Inflammatory macrophage treated with lipopolysaccharide for 4 hours (primary cell): ENCODE results near the gene RBM12.
A peak's percentile ranks its signal among the peaks of the same experiment; 100 is the strongest.

Experiments
- DNase-seq: peaks from one replicate; pipeline ENCODE4 v3.0.0-alpha.2; 2020

Gene RBM12

DNA sequence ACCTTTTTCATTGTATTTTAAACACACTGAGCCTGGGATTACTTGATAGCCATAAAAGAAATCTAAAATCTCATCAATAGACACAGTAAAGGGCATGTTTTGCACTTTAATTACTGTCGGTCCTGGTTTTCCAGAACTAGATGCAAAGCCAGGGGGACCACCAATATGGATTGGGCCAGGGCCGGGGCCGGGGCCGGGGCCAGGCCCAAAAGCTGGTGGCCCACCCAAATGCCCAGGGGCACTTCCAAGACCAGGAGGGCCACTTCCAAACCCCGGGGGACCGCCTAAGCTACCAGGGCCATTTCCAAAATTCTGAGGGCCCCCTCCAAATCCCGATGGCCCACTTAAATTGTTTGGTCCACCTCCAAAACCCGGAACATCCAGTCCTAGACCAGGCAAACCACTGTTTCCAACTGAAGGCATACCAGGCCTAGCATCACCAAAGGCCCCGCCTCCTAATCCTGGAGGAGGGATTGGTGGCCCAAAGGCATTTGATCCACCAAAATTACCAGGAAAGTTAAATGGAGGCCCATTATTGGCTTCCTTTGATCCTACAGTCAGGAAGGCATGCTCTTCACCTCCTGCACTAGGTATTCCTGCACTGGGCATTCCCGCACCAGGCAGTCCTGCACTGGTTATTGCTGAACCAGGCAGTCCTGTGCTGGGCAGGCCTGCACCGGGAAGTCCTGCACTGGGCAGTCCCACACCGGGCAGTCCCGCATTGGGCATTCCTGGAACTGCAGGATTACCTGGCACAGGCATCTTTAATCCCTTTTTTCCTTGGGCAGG, 11.9 kb downstream of the RBM12 start:
- no peak for DNase-seq

DNA sequence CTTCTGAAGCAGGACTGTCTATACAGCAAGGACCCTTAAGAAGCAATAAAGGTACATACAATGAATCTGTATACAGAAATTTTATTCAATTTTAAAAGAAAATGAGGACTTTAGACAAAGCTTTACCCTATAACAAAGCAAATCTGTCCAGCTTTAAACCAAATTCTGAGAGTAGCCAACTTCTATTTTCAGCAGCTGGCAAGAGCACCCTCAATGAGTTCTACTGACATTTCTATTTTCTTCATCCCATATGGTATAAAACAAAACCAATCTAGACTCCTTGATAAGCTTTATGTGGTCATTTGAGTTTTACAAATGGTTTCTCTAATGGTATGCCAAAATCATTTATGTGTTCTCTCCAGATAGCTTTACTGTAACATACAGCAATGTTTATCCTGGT, 12.7 kb downstream of the RBM12 start:
- DNase-seq: no peak

DNA sequence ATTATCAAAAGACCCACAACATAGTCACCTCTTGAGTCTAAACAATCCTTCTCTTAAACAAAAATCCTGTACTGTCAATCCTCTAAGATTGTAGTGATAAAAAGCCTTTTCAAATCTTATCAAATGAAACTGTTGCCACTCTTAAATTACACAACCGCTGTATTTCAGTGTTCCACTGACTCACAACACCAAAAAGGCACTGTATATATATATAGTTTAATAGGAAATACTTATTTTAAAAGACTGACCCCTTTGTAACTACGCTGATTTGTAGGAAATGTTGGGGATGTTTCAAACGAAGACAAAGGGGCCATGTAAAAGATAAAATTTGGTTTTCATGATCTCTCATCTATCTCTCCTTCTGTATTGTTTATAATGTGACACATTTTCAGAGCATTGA, 14.1 kb downstream of the RBM12 start:
- no peak for DNase-seq

DNA sequence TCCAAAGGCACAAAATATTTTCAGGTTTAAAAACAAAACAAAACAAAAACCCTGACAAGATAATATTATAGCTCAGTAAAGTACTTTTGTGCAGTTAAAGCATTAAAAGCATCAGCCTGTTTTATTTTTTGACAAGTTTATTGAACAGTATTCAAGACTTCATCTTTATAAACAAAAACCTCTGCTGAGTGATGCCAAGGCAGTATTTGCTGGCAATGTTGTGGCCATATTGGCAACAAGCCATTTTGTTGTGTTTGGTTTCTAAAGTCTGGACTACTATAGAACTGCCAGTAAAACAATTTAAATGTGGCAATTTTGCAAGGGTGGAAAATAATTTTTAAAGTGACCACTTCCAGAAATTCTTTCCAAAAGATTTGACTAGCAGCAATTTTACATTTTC, 15.9 kb downstream of the RBM12 start:
- no peak for DNase-seq

DNA sequence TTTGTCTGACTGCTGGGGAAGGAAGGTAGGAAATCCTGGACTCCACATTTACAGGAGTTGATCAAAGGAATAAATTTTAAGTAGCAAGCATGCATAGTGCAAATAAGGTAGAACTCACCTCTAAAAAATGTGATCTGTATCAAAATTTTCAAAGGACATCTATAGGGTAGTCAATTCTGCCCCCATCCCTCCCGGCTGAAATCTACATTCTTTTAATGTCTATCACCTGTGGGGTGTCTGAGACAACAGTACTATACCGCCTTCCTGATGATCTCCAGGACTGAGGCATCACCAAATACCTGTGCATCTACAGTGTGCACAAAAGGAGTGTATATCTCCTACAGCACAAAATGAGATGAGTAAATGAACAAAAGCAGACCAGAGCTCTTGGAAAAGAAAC, 19.9 kb downstream of the RBM12 start:
- no peak for DNase-seq

DNA sequence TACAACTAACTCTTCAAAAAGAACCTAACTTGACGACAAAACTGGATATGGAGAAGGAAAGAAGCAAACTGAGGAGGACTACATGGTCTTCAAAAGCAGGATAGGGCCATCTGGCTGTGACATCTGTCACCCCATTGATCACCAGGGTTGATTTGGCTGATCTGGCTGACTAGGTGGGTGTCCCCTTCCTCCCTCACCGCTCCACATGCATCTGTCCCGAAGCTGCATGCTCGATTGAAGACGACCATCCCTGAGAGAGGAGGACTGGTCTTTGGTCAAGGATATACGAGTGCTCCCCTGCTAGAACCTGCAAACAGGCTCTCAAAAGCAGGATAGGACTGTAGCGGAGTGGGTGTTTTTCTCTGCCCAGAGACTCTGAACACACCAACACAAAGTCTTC, 21.7 kb downstream of the RBM12 start:
- no peak for DNase-seq

DNA sequence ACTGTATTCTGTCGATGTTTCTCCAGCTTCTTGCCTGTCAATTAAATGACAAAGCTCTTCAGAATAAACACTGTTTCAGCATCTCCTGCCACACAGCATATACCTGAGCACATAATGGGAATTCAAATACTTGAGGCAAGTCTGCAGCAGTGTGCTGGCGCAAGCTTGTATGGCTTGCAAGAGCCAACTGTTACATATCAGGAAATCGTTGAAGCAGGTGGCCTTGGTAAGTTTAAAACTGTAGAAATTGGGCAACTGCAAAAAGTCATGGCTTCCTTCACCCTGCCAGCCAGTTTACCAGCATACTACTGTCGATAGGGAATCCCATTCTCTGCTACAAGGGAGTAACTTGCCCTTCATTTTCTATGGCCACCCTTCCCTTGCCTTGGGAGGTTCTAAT, 23.0 kb downstream of the RBM12 start:
- no peak for DNase-seq

DNA sequence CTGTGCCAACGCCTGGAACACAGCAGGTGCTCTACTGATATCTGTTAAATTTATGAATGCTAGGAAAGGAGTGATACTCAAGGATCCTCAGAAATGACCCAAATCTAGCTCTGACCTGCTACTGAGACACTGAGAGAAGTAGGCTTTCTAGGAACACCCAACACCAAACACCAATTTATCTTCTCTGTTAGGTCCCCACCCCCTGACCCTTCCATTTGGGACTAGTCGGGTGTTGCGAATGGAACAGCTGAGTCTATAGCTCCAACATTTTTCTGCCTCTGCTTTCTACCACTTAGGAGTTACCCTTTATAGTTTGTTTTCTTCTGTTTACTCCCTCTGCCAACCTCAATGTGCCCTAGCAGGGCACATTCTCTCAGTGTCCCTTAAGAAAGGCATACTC, 24.0 kb downstream of the RBM12 start:
- DNase-seq: no peak

DNA sequence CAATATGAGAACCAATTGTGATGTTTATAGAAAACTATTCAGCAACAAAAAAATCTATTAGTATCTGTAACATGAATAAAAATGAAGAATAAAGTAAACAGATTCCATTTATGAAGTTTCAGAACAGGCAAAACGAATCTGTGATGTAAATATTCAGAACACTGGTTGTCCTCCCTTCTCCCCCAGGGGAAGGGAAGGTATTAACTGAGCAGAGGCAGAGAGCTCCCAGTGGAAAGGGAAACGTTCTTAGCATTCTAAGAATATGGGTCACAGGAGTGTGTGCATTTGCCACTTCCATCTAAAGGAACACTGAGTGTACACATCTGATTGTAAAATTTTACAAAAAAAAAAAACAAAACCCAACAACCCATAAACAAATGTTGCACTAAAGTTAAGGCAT, 25.9 kb downstream of the RBM12 start:
- no peak for DNase-seq

DNA sequence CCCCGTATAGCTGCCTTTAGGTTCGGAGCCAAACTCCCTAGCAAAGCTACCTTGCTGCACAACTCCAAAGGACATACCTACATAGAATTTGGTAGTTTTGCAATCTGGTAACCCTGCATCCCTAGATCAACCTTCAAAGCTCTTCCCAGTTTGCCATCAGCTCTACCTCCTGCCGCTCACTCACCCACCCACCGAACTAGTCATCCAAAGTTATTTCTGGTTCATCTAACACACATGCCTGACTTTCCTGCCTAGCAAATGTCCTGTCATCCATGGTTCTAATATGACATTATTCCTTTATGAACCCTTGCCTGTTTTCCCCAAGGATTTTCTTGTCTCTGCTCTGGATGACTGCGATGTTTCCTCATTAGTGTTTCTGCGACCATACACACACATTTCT, 27.4 kb downstream of the RBM12 start:
- DNase-seq: no peak

DNA sequence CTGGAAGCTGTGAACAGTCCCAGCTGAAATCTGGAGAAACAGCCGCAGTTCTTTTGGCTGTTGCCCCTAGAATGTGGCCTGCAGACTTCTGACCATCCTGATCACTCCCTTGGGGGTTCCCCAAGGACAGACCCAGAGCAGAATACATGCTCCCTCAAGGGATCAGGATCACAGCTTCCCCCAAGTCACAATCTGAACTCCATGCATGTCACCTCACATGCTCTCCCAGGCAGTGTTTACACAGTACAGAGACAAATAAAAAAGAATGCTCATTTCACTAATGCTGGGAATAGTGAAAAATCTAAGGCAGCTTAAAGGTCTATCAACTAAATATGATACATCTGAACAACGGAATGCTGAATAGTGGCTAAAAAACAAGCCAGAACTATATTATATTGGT, 28.6 kb downstream of the RBM12 start:
- DNase-seq: no peak

DNA sequence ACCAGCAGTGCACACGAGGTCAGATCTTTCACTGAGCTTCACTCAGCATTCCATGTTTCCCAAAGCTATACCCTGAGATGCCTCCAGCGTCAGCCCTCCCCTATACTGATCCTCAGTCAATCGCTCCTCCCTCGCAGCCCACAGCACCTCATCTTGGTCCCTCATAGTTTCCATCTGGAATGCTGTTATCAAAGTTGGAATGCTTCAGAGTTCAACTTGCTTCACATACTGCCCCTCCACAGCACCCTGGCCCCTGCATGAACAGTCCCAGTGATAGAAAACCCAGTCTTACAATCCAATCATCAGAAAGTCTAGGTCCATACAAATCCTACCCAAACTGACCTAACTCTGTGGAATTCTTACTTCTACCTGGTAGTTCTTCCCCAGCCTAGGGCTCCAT, 29.0 kb downstream of the RBM12 start:
- no peak for DNase-seq

DNA sequence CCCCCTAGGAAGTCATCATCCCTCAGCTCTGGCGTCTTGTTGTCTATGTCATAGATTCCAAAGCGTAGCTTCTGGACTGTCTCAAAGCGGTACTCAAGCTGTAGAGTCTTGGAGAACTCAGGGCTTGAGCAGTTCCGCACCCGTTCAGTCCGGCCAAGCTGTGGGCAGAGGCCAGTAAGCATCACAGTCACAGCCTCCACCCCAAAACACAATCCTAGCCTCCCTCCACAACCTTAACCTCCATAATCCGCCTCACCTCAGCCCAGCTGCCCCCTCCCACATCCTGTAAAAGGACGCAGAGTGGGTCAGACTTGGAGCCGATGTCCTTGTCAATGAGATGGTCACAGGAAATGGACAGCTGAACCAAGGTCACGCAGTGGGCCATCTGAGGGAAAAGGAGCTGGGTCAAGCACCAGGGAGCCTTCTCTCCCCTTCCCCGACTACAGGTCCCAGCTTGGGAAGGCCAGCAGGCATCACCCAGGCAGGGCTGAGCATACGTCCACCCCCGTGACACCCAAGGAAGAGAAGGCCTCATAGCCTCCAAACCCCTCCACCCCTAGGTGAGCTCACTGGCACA, 32.1 kb downstream of the RBM12 start:
- DNase-seq: no peak

DNA sequence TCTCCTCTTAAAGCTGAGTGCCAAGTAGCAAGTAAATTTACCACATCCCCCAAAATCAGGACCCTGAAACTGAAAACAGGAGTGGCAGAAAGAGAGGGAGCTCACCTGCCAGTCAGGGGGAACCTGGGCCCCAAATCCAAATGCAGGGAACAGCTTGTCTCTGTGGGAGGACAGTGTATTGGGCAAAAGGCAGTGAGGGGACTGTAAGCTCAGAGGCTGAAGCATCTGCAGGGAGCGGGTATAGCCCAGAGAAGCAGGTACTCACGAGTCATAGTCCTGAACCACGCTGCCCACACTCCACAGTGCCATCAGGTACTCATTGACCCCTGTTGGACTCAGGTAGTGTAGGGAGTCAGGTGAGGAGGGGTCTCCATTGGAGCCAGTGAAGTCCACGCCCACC, 34.1 kb downstream of the RBM12 start:
- DNase-seq: no peak

DNA sequence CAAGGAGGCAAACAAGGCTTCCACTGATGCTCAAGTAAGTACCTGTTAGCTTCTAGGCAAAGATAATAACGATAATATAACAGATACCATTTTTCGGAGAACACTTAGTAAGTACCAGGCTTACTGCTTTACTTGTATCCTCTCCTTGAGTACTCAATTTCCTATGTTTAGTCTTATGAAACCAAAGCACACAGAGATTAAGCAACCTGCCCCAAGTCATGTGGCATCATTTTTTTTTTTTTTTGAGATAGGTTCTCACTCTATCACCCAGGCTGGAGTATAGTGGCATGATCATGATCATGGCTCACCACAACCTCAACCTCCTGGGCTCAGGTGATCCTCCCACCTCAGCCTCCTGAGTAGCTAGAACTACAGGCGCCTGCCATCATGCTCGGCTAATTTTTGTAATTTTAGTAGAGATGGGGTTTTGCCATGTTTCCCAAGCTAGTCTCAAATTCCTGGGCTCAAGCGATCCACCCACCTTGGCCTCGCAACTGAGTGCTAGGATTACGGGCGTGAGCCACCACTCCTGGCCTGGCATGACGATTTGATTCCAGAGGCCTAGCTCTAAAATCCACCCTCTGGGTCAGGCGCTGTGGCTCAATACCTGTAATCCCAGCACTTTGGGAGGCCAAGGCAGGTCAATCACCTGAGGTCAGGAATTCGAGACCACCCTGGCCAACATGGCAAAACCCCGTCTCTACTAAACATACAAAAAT, 35.1 kb downstream of the RBM12 start:
- DNase-seq: peak; percentile 58

DNA sequence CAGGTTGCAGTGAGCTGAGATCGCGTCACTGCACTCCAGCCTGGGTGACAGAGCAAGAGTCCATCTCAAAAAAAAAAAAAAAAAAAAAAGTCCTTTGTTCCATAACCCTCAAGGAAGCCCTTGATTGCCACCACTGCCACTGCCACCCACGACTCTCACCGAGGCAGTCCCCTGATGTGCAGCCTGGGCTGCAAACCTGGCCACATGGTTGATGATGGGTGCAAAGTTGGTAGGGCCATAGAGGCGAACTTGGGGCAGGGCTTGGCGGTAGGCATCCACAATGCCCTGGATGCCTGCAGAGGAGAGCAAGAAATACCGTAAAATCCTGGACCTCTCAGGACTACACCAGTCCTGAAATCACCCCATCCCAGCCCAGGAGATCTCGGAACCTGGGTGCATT, 37.6 kb downstream of the RBM12 start:
- no peak for DNase-seq

DNA sequence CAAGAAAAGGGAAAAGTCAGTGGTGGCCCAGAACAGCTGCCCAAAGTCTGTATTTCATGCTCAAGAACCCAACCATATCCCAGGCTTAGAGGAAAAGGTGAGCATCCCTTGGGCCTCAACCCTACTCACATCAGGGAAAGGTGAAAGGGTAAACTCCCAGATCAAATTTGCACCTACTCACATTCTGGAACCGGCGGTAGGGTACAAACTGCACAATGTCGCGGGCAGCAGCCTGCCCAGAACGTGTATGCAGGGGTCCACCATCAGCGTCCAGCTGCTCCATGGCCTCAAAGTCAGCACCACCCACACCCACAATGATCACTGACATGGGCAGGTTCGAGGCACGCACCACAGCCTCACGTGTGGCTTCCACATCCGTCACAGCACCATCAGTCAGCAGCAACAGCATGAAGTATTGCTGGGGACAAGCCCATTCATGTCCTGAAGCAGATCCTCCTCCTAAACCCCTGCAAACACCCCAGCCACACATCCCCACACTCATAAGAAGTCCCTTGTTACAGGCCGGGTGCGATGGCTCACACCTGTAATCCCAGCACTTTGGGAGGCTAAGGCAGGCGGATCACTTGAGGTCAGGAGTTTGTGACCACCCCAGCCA, 38.2 kb downstream of the RBM12 start:
- DNase-seq: no peak

DNA sequence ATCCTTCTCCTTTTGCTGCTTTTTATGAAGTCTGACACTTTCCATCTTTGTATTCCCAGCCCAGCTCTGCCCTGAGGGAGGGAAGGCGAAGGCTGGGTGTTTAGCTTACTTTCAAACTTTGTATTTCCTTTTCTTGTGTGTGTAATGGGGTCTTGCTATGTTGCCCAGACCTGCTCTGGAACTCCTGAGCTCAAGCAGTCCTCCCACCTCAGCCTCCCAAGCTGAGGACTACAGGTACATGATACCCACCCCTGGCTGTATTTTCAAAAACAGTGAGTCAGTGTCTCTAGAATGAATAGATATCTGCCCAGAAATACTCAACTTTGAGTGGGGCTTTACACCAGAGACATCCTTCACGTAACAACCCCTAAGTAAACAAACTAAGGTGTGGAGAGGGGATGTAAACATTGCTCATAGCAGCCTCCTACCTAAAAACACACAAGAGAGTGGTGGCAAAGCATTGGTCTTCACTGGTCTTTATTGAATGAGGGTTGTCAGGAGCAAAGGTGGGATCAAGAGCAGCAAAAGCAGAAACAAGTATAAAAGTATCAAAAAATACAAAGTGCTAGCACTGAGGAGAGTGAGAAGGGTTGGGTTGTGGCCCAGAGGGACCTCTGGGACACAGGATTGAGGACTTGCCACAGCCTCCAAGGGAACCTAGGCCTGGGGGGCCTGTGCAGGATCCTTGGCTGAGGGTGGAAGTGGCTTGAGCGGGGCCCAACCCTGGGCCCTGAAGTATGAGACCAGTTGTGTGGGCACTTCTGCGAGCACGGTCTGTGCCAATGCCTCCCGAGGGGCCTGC, 38.9 kb downstream of the RBM12 start:
- no peak for DNase-seq

DNA sequence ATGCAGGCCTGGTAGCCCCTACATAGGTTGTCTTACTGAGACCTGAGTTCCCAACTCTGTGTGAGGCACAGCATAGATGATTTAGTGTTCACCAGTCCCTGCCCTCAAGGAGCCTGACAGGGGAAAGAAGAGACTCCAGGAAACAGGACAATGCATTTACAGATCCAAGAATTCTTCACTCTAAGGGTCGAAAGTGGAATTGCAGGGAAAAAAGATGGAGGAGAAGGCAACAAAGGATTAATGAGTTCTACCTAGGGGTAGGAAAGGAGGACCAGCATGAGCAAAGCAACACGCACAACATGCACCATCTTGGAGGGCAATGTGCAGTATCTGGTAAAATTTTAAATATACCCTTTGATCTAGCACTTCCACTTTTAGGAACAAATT, 43.1 kb downstream of the RBM12 start:
- DNase-seq: no peak

DNA sequence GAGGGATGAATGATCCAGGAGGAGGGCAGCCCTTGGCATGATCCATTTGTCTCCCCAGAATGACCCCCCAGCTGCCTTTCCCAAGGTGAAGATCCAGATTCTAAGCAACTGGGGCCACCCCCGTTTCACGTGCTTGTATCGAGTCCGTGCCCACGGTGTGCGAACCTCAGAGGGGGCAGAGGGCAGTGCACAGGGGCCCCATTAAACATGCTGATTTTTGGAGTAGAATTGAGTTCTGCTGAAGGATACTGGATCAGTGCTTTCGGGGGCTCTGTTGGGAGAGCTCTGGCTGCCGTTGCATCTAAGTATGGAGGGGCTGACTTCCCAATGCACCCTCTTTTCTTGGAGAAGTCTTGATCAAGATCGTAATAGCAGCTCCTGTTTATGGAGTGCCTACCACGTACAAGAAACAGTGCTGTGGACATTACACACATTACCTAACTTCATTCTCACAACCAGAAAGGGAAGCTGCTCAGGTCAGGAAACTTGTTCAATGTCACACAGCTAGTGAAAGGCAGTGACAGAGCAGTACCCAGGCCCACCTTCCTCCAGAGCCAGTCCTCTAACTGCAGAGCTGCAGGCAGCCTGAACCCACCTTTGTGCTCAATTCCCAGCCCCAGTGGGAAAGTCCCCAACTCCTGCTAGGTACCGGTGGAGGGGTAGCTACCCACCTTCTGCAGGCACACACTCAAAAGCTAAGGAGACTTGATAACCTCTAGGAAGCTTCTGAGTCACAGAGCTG, 43.7 kb downstream of the RBM12 start:
- DNase-seq: no peak

DNA sequence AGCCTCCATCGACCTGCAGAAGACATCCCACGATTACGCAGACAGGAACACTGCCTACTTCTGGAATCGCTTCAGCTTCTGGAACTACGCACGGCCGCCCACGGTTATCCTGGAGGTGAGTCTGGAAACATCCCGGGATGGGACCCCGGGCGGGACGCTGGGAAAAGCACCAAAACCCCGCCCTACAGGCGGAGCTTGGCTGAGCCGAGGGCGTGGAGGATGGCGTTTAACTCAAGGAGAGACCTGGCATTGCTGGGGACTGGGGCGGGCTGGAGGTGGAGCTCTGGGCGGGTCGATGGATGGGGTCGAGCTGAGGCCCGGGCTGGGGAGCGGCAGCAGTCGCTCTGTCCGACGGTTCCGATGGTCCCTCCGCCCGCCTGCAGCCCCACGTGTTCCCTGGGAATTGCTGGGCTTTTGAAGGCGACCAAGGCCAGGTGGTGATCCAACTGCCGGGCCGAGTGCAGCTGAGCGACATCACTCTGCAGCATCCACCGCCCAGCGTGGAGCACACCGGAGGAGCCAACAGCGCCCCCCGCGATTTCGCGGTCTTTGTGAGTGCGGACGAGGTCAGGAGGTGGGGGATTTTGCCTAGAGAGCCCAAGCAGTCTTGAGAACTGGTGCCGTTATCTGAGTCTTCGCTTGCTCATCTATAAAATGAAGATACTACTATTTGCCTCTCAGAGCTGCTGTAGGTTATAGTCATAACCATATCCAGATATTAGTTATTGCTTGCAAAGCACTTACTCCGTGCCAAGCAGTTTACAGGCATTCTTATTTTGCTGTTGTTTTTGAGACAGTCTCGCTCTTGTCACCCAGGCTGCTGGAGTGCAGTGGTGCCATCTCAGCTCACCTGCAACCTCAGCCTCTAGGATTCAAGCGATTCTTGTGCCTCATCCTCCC, 45.3 kb downstream of the RBM12 start:
- peak; percentile 19 for DNase-seq
